Stimulated activated CD8-positive, alpha-beta memory T cell treated with anti-CD3 and anti-CD28 coated beads, Interleukin-7, amount 100 ng/mL, for 24 hours (primary cell): ENCODE measurements around the gene VPS9D1.
"Not testable (repeated sequence)": the region's sequence is repeated elsewhere in the genome, so short reads cannot be mapped to it uniquely, and the experiment has no call there.

Experiments used
- DNase-seq: peaks from one replicate; pipeline ENCODE4 v3.0.0-alpha.2; 2020; ENCODE audit warnings: low read depth

The VPS9D1 gene

DNA sequence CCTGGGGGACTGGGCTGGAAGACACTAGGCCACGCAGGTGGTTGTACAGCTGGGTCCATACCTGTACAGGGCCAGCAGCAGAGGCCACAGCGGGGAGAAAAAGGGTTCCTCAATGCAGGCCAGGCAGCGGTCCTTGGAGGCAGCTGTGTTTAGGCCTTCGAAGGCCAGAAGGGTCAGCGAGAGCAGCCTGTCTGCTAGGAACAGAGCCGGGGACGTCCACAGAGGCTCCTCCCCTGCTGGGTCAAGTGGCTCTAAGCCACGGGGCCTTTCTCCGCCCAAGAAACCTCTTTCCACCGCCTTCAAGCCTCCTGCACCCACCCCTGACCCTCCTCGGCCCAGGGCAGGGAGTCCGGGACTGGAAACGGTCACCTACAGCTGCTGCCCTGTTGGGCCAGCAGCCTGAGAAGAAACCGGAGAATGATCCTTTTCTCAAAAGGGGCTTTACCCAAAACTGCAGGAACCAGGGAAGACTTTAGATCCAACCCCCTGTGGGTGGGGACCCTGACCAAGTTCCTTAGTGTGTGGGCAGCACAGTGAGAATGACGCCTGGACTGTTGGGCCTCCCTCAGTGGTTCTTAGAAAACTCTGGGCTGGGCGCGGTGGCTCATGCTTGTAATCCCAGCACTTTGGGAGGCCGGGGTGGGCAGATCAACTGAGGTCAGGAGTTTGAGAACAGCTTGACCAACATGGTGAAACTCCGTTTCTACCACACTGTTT, 10.8 kb downstream of the VPS9D1 start:
- DNase-seq, result no peak

DNA sequence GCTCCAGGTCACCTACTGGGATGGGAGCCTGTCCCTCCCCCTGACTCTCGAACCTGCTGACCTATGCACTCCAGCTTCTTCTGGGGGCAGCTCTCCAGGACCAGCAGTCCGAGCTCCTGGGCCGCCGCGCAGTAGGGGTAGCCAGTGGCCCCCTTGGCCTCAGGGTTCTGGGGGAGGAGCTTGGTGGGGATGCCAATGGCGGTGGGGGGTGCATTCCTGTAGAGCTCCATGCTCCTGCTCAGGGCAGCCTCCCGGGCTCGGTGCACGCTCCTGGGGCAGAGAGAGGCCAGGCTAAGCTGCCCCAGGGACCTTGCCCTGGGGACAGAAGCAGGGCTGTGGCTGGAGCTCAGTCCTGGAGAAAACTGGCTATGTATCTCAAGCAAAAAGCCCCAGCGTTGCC, 11.5 kb downstream of the VPS9D1 start:
- no peak for DNase-seq

DNA sequence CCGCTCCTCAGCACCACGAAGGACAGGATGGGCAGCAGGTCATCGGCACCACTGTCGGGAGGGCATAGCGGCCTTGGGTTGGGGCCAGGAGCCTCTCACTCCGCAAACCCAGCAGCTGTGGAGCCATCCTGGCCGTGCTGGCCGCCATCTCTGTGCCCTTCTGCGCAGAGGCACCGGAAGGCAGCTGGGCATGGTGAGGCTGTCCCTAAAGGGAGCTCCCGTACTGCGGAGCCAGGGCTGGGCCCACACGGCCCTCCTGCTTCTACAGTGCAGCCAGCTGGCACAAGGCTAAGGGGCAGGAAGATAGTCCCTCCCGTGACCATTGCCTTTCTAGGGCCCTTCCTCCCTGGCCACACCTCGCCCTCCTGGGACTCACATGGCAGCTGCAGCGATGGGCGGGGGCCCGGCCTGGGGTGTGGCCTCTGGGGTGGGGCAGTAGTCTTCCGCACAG, 12.2 kb downstream of the VPS9D1 start:
- no peak for DNase-seq

DNA sequence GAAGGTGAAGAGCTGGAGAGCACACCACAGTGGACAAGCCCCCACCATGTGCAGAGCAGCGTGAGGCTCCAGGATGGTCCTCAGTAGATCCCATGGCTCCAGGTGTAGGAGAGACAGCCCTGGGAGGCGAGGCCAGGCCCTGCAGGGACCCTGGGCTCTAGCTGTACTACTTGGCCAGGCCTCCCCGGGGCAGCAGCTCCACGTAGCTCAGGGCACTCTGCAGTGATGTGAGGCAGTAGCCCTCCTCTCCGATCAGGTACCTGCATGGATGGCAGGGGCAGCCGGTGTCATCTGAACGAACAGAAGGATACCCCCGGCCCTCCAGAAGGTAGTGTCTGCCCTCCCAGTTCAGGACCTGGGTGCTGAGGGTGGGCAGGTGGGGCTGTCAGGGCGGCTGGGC, 13.0 kb downstream of the VPS9D1 start:
- DNase-seq, result no peak

DNA sequence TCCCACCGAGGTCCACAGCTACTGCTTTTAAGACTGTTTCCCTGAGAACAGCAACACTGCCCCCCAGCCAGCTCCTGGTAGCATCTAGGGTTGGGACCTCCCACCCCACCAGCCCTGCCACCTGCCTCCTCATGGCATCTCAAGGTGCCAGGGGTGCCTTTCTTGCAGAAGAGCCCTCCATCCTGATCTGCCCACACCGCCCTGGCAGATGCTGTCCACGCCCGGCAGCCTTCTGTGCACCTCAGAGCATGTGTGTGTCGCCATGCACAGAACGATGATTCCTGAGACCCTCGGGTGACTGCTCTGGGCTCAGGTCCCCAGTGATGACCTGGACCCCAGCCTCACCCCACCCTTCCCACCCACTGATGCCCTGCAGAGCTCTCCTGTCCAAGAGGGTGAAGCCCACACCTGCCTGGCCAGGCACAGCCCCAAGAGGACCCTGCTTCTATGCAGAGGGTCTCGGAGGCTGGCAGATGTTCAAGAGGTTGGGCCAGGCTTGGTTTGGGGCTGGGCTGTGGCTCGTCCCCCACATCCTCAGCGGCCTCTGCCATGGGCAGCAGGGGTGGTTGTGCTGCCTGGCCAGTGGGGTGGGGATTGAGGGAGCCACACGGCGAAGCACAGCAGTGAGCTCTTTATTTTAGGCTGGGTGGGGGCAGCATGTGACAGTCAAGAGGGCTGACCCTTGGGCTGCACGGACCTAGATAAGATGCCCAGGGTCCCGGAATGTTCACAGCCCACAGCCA, 14.0 kb downstream of the VPS9D1 start:
- no peak for DNase-seq

DNA sequence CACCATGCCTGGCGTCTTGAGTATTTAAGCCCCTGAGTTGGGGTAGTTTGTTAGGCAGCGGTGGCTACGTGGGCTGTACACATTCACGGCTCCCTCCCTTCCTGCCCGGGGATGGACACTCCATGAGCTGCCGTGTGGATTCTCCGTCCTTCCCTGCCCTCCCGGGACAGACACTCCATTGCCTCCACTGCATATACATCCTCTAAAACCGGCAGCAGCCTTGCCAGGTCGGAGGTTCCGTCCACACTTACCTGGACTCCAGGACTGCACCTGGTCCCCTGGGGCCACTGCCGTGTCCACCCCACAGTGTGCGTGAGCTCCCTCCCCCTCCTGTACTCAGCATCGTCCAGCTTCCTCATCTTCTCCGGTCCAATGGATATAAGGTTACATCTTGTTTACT, 15.7 kb downstream of the VPS9D1 start:
- no peak for DNase-seq

DNA sequence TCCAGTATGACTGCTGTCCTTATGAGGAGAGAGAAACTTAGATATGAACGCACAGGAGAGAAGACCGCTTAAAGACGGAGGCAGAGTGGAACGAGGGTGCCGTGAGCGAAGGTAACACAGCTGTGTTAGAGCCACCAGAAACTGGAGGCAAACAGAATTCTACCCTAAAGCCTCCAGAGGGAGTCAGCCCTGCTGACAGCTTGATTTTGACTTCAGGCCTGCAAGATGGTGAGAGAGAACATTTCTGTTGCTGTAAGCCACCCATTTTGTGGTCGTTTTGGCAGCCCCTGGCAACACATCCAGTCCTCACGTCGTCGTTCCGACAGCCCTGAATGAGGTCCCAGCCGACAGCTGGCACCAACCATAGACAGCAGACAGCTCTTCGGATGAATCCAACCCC, 16.4 kb downstream of the VPS9D1 start:
- no peak for DNase-seq

DNA sequence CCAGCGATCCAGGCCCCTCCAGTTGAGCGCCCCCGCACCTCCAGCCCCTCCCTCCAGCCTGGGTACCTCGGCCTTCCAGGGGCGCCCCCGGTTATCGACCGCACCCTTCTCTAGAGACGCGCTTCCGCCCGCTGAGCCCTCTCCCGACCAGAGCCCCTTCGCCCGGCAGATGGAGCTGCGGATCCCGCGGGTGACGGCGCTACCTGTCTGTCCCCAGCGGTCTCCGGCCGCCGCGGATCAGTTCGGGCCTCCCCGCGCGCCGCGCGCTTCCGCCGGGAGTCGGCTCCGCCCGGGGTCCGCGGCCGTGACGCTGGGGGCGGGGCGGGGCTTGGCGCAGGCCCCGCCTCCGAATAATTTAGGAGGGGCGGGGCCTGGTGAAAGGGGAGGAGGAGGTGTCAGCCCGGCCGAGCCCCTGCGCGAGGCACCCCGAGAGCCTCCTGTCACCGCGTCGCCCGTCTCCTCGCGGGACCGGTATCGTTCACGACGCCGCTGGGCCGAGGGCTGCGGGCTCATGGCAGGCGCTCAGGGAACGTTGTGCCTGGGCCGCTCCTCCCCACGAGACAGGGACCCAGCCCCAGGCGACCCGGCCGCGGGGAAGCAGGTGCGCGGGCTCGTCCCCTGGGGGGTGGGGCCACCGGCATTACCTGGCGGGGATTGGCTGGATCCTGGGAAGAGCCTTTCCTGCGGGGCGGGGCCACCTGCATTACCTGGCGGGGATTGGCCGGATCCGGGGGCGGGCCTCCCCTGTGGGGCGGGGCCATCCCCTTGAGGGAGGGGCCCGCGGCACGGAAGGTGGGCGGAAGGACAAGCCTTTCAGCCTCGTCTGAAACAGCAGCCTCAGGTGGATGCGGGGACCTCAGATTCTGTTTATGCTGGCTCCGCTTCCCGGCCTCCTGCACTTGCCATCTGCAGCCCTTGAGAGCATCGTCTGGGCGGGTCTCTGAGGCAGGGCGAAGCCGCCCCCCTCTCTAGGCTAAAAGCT, 19.0 kb downstream of the VPS9D1 start, which contains the start of gene SPATA2L:
TSS of gene SPATA2L (minus strand) at position 281 of the 982 bp plus-strand sequence. CDS start 473 bp downstream, outside the sequence.
- DNase-seq, result peak; percentile 88

DNA sequence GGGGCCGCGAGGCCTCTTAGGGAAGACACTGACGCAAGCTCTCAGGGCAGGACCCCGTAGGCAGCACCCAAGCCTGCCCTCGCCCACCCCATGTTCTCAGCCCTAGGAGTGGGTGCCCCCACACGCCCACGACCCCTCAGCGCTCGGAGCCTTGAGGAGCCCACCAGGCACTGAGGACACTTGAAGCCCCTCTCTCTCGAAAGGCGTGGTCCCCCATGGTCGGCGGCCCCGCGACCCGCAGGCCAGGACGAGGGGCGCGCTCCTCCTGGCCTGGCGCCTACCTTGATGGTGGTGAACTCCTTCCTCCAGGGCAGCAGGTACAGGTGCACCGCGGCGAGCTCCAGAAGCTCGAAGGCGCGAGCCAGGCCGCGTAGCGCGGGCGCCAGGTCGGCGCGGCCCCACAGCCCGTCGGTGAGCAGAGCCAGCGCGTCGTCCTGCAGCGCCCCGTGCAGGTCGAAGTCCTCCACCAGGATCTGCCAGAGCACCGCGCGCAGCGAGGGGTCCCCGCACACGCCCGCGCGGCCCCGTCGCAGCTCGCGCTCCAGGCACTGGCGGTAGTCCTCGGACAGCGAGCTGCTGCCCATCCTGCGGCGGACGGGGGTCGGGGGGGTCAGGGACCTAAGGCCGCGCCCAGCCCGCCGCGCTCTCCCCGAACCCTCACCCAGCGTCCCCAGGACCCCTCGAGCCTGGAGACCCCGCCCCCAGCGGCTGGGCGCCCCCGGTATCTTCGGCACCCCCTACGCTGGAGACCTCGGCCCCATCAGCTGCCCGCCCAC, 19.9 kb downstream of the VPS9D1 start:
- no peak for DNase-seq

DNA sequence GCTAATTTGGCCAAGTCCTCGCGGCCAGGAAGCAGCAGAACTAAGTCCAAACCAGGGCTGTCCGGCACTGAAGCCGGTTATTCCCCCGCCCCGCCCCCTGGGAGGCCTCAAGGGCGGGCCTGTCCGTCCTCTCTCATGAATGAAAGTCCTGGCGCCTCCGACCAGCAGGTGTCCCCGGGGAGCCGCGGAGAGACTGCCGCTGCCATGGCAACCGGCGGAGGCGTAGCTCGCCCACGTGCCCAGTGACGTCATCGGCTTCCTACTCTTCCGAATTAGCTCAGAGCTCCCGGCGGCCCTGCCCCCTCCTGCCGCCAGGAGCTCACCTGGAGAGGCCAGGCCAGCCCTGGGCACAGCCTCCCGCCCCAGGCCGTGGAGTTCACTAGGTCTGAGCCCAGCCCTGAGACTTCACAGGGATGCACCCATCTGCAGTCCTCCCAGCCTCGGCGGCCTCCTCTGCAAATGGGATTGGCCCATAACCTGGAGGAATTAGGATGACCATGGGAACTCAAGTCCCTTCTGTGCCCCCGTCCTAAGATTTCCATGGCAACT, 20.5 kb downstream of the VPS9D1 start:
- peak; percentile 94 for DNase-seq

DNA sequence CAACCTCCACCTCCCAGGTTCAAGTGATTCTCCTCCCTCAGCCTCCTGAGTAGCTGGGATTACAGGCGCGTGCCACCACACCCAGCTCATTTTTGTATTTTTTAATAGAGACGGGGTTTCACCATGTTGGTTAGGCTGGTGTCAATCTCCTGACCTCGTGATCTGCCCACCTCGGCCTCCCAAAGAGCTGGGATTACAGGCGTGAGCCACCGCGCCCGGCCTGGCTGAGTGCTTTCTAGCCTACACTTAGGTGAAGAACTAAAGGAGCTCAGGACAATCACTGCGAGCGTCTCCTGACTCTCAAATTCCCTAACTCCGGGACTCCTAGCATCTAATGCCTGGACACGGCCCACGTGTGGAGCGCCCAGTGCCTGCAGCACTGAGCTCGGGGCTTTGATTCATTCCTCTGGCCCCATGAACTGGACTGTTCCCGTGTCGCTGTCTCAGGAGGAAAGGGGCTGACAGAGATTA, 21.0 kb downstream of the VPS9D1 start:
- not testable (repeated sequence) for DNase-seq

DNA sequence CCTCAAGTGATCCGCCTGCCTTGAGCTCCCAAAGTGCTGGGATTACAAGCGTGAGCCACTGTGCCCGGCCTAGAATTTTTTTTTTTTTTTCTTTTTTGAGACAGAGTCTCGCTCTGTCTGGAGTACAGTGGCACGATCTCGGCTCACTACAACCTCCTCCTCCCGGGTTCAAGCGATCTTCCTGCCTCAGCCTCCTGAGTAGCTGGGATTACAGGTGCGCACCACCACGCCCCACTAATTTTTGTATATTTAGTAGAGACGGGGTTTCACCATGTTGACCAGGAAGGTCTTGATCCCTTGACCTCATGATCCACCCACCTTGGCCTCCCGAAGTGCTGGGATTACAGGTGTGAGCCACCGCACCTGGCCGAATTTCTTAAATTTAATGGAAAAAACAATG, 22.0 kb downstream of the VPS9D1 start:
- not testable (repeated sequence) for DNase-seq

DNA sequence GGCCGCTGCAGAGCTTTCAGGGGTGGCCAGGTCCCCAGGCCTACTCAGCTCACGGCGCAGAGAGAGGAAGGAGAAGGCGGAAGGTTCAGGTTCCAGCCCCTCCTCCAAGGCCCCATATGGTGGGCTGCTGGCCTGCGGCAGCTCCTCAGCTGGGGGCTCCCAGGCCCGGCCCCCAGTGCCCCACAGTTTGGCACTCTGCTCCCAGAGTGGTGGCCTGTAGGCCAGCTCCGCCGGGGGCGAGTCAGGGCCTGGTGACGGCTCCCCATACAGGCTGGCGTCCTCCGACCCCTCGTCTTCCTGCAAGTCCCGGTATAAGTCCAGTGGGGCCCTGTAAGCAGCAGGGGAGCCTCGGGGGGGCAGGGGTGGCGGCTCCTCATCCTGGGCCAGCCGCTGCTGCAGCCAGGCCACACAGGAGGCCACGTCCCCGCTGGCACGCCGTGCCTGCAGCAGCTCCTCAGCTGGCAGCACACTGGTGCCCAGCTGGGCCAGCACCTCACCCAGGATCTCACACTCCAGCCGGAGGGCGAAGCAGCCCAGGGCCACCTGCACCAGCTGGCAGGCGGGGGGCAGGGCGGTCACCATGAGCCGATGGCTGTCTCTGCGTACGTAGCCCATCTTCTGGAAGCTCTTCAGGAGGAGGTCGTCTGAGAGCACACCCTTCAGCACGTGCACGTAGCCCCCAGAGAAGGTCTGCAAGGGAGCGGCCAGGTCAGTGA, 22.9 kb downstream of the VPS9D1 start:
- DNase-seq, result no peak

DNA sequence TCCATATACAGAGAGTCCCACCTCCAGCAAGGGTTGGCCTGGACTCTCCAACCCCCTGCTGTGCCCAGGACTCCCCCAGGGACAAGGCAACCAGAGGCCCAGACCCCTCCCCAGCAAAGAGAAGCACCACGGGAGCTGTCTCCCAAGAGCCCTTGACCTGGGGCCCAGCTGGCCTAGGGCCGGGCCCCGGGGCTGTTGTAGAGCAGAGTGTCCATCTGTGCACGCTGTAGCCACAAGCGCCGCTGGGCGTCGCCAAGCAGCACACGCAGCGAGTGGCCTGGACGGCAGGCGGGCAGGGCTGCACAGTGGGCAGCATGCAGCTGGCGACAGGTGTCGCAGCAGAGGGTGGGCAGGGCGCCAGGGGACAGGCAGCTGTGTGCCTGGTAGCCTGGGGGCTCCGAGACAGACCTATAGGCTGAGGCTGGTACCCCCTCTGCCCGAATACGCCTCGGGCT, 23.5 kb downstream of the VPS9D1 start:
- no peak for DNase-seq

DNA sequence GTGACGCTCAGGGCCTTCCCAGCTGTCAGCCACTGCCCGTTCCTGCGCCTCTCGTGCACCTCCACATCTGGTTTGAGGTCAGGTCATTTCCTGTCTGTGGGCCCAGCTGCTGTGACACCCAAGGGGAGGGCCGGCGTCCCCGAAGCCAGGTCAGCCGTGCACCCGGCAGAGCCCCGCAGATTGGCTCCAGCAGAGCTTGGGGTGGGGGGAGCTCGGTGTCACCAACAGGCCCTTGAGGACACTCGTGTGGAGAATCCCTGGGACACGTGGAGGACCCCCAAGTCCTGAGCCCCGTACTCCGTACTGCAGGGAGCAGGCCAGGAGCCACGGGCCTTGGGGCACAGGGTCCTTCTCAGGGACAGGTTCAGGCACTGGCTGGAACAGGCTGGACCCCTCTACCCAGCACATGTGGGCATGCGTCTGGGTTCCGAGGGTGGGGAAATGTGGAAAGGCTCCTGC, 24.0 kb downstream of the VPS9D1 start:
- DNase-seq, result no peak

DNA sequence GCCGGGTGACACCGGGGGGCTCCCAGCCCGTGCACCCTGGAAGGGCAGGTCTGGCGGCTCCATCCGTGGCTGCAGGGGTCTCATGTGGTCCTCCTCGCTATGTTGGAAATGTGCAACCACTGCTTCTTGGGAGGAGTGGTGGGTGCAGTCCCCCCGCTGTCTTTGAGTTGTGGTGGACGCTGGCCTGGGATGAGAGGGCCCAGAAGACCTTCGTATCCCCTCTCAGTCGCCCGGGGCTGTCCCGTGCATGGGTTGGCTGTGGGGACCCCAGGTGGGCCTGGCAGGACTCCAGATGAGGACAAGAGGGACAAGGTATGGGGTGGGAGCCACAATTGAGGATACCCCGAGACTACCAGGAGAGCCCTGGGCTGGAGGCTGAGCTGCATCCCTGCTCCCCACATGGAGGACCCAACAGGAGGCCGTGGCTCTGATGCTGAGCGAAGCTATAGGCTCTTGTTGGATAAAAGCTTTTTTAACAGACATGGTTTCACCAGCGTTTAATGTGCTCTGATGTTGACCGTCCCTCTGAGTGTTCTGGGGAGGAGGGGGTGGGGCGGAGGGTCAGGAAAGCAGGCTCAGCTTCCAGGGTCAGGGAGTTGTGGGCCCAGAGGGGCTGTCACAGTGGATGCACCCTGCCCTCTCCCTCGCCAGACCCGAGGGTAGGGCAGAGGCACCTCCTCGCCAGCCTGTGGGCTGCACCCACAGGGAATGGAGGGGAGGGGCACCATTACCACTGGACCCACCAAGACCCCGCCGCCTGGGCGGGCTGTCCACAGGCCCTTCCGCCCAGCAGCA, 24.6 kb downstream of the VPS9D1 start:
- DNase-seq, result no peak

DNA sequence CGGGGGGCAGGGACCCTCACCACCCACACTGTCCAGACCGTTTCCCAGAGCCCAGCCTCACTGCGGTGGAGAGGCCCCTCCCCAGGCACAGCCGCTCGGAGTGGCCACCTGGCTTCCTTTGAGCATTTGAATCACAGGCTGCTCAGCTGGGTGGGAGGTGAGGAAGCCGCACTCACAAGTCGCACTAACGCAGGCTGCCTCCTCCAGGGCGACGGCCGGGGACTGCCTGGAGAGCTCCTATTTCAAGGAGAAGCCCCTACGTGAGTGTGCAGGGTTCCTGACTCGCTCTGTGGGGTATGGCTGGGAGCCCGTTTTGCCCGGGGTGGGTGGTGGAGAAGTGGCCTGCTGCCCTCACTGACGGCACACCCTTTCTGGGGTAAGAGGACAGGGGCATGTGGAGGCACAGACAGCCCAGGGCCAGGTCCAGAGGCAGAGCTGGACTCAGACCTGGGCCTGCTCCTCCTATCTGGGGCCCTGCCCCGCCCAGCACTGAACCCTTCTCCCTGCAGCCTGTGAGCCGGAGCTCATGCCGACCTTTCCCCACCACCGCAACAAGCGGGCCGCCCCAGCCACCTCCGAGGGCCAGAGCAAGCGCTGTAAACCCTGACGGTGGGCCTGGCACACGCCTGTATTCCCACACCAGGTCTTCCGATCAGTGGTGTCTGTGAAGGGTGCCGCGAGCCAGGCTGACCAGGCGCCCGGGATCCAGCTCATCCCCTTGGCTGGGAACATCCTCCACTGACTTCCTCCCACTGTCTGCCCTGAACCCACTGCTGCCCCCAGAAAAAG, 25.4 kb downstream of the VPS9D1 start:
- no peak for DNase-seq

DNA sequence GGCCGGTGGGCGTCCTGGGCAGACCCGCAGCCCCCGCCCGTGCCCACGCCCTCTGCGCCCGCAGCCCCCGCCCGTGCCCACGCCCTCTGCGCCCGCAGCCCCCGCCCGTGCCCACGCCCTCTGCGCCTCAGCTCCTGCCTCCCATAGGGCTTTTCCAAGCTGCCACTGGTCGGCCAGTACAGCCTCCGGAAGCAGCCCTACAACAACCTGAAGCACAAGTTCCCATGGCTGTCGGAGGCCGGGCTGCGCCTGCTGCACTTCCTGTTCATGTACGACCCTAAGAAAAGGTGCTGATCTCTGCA, 26.0 kb downstream of the VPS9D1 start:
- not testable (repeated sequence) for DNase-seq
